HG02938 (cell line): ENCODE data around the gene CLK4.

Experiments
- ATAC-seq: cut with Tn5 transposase; IDR thresholded peaks from one replicate; pipeline ENCODE4 v1.9.1; 2021; ENCODE audit warnings: mild to moderate bottlenecking, moderate library complexity; ENCODE audit not compliant: unreplicated experiment

The CLK4 gene

GRCh38 chr5:178554311-178554710 is 72.5 kb downstream of the CLK4 start:
- ATAC-seq, result no peak

DNA sequence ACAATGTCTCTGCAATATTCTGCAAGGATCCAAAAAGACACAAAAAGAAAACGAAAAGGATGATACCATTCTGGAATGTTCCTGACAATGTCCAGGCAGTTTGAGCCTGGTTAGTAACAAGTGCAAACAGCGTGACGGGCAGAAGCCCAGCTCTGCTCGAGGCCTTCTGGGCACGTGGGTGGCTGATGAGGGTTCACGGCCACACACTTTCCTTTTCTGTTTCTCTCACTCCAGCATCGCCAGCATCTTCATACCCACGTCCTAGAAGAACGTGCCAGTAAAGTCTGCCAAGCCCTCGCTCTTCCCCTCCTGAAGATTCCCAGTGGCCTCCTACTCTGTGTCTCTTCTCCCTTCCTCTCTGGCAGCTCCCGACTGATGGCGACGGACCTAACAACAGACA is 73.3 kb downstream of the CLK4 start:
- no peak for ATAC-seq
